HUDEP-2 (cell line): Measurements from ENCODE around the gene PIGQ.
"Not testable (repeated sequence)": the region's sequence is repeated elsewhere in the genome, so short reads cannot be mapped to it uniquely, and the experiment has no call there.

Experiments
- DNase-seq, 76 experiments: peaks; one replicate each; lab custom pipeline; 2025; ENCODE audit not compliant: unreplicated experiment in 76 of 76; lab: John Stamatoyannopoulos, UW

Gene PIGQ

GRCh38 chr16:597655-598054, 27.9 kb downstream of the PIGQ start:
- not testable (repeated sequence) for DNase-seq

GRCh38 chr16:598823-599739, 29.3 kb downstream of the PIGQ start:
- no peak for DNase-seq

GRCh38 chr16:600781-601180, 31.0 kb downstream of the PIGQ start:
- peak in 4 of 76 experiments; percentile 15 to 28 (median 20) for DNase-seq

GRCh38 chr16:603933-604332, 34.2 kb downstream of the PIGQ start:
- DNase-seq: no peak

- no peak for DNase-seq
These were observed 37.0 kb downstream of the PIGQ start for GRCh38 chr16:606656-607307.

GRCh38 chr16:608019-608418, 38.3 kb downstream of the PIGQ start:
- no peak for DNase-seq

- DNase-seq: no peak
These were observed 39.5 kb downstream of the PIGQ start for GRCh38 chr16:609316-609715.

- DNase-seq: no peak
These were observed 40.2 kb downstream of the PIGQ start for GRCh38 chr16:609984-610383.

GRCh38 chr16:610513-611381, 41.0 kb downstream of the PIGQ start:
- DNase-seq: peak in 16 of 76 experiments; percentile 2 to 33 (median 19)

GRCh38 chr16:615122-615521, 45.4 kb downstream of the PIGQ start:
- DNase-seq: no peak

GRCh38 chr16:616733-617586, 47.2 kb downstream of the PIGQ start:
- DNase-seq: no peak

GRCh38 chr16:617855-618254, 48.1 kb downstream of the PIGQ start:
- no peak for DNase-seq

GRCh38 chr16:619476-620100, 49.8 kb downstream of the PIGQ start:
- DNase-seq: no peak

- no peak for DNase-seq
These were observed 51.1 kb downstream of the PIGQ start for GRCh38 chr16:620700-621525.

GRCh38 chr16:621526-622105, 51.8 kb downstream of the PIGQ start:
- DNase-seq: peak in 45 of 76 experiments; percentile 7 to 70 (median 43)

GRCh38 chr16:622920-623280, 53.1 kb downstream of the PIGQ start:
- DNase-seq: no peak

GRCh38 chr16:624526-625070, 54.8 kb downstream of the PIGQ start:
- no peak for DNase-seq
